ENCODE results near the gene CCR9.

Gene CCR9

DNA sequence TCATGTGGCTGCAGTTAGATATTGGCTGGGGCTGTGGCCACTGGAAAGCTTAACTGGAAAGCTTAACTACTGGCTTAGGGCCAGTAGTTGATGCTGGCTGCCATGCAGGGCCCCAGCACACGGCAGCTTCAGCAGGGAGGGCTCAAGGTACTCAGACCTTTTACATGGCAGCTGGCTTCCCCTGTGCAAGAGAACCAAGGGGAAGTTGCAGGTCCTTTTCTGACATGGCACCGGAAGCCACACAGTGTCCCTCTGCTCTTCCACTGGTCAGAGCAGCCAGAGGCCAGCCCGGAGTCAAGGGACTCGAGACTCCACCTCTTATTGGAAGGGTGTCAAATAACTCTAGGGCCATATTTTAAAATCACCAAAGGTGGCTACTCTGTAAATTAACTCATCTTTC, 24.5 kb downstream of the CCR9 start:
- DNase-seq, result no peak

DNA sequence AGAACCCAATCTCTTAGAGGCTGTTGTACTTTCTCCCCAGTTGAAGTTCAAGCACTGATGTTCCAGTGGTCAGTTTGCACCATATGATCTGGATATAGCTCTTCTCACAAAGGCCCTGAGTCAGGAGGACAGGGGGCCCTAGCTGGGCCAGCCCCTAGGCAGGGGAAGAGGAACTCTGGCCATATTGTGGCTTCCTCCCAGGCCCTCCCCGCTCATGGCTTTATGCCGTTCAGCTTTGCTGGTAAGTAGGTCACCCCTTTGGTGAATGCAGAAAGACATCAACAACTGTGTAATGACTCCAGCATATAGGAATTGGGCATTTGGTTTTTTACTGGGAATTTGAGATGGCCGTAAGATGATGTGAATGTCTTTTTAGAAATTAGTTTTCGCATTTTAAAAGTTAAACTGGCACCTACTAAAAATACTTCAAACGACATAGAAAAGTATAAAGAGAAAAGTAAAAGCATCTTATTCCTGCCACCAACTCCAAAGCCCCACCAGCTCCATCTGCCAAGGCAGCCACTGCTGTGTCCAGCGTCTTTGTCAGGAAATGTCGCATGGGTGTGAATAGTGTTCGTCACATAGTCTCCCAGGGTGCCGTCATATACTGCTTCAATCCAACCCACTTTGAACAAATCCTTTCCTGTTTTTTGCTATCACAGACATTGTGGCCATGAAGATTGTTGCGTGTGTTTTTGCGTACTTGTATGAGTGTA, 25.3 kb downstream of the CCR9 start:
- DNase-seq, result no peak

DNA sequence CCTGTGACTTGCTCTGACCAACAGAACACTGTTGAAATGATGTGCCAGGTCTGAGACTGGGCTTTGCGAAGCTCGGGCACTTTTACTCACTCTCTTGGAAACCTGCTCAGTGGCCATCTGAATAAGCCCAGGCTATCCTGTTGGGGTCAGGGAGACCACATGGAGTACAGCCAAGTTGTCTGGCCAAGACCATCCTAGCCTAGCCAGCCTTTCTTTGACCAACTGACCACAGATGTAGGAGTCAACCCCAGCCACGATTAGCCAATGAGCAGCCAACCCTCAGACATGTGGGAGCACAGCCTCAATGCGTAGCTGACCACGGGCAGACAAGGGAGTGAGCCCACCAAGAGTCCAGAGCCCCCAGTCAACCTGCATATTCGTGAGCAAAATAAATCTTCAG, 26.1 kb downstream of the CCR9 start:
- DNase-seq, result no peak

DNA sequence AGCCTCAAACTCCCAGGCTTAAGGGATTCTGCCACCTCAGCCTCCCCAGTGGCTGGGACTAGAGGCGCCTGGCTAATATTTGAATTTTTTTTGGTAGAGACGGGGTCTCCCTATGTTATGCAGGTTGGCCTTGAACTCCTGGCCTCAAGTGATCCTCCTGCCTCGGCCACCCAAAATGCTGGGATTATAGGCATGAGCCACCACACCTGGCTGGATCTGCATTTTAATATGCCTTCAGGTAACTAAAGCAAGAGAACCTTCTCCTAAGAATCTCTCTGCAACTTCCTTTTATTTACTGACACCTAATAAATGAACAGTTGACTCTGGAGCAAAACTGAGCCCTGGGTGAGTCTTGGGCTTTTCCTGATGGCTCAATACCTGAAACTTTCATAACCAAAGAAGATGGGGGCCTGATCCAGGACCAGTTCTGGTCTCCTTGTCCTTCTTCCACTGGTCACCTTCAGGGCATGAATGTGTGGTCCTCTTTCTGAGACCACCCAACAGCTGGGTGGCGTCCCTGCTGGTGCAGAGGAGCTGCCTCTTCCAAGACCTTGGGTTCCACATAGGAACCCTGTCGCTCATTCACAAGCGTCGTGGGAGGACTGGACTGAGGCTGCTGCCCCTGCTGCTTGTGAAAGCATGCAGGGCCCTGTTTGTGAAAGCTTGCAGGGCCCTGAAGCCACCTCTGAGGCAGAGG, 28.2 kb downstream of the CCR9 start:
- no peak for DNase-seq

DNA sequence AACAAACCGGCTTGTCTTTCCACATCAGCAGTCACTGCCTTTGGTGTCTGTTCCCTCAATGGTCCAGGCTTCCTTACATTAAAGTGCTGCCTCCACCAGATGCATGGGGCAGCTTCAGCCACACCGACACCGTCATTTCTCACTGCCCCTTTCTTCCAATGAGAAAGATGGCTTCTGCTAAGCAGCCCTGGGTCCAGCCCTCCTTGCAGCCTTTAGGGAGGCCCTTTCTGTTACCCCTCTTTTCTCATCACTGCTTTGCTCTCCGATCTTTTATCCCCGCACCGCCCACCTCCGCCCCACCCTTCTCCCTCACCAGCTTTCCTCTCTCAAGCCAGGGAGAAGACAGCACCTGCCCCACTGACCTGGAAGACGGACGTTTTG, 28.7 kb downstream of the CCR9 start:
- no peak for DNase-seq

DNA sequence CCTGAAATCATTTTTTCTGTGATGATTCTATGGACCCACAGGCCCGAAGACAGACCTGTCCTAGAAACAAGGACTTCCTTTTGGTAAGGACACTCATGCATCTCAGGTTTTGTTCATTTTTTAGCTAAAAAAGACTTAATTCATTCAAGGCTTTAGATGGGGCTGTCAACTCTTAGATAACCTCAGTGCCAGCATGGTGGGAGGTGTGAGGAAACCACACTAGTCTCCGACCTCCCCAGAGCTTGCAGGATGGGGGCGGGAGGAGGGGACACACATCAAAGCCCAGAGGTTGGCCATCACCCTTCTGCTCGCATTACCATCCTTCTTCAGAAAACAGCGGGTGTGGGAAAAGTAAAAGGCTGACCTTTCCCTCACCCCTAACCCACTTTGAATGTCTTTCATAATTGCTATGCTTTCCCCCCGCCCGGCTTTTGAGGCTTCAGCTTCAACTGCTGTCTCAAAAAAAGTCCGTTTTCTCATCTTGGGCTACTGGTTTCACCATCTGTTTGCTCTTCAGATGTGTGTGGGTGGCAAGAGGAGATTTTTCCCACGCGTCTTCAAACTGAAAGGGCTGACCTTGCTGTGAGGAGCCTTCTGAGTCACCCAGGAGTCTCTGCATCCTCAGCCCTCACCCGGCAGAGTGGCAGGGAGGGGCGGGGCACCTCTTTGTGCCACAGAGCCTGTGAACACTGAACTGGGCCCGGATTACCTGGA, 29.3 kb downstream of the CCR9 start:
- DNase-seq, result peak; percentile 82 to 83

DNA sequence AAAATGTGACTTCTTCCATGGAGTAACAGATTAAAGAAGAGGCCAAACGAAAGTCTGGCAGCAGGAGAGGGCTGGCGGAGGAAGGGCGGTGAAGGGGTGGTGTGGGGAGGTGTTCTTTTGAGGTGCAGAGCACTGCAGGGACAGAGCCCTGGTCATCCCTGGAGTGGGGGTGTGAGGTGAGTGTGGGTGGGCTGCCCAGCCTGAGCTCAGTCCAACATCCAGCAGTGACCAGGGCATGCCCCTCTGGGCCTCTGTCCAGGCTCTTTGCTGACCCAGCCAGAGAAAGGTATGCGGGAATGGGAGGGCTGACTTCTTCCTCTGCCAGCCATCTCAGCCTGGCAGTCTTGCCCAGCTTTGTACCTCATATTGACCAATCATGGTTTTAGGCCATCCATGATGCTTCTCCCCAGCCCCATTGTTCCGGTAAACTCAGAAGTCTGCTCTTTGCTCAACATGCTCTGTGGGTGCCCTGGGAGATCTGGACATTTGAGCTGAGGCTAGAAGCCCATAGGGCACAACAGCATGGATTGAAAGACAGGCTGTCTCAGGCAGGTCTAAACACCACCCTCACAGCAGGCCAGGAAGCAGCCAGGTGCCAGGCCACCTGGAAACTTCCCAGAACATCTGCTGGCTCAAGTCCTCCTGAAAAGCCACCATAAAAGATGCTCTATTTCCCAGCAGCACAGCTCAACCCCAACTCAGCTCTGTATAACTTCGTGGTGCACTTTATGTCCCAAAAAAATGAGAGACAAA, 31.0 kb downstream of the CCR9 start:
- no peak for DNase-seq

DNA sequence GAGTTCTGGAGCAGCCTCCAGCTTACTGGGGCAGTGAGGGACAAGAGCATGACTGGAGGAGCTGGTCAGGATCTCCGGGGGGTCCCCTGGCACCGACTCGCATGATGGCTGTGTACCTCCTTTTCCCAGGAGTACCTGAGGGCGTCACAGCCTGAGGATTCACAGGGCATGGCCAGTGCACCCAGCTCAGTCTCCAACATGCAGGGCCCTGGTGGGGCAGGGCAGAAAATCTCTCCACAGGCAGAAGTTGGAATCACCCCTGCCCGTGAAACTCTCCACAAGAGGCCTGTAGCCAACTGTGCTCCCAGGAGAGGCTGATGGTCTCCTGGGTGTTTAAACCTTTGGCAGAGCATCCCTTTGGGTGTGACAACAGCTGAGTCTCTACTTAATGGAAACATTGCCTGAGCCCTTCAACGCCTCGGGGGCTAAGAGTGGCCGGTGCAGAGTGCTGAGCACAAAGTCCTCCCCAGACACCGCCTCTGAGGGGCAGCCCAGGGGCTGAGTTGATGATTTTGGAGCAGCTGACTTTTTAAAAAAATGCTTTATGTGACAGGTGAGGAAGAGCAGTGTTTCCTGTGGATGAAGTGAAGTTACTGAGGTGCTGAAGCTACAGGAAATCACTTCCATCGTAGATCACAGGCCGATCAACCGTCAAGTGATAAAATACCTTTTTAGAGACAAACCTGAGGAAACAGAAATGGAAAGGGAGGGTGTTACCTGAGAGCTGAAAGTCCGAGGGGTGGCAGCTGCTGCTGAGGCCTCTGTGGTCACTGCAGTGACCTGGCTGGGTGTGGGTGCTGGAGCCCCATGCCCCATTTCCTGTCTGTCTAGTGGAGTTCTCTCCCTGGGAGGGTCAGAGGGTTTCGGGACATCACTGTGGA, 35.1 kb downstream of the CCR9 start:
- no peak for DNase-seq

DNA sequence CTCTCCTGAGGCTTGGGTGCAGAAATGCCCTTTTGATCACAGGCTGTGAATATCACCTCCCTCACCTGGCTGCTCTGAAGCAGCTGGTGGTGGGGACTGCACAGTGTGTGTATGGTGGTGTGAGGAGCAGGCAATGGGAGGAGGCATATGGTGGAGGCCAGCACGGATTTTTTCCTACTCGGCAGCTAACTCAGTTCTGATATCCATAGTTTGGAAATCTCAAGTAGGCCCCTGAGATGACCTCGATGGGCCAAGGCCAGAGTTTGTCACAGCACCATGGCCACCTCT, 35.6 kb downstream of the CCR9 start:
- no peak for DNase-seq

DNA sequence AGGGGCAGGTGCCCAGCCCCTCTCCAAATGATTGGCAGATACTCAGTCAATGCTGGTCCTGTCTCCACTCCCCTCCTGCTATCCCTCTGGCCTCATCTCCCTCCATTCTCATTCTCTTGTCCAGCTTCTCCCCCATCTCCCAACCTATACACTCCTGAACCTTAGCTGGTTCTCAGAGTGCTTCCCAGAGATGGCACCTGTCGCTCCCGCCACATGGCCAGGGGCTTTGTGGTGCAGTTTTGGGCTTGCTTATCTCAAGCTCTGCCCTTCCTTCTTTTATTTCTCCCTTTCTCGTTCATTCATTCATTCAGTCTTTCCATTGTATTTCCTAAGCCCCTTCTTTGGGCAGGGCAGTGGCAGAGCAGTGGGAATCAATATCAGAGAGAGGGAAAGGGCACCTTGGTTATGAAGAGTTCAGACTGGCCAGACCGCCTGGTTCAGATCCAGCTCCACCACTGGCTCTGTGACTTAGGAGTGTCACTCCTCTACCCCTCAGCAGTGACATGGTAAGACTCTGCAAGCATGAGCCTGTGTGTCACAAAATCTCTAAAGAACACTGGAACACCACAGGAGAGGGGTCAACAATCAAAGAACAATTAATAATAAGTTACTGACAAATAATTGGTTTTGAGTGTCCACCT, 36.7 kb downstream of the CCR9 start:
- no peak for DNase-seq

DNA sequence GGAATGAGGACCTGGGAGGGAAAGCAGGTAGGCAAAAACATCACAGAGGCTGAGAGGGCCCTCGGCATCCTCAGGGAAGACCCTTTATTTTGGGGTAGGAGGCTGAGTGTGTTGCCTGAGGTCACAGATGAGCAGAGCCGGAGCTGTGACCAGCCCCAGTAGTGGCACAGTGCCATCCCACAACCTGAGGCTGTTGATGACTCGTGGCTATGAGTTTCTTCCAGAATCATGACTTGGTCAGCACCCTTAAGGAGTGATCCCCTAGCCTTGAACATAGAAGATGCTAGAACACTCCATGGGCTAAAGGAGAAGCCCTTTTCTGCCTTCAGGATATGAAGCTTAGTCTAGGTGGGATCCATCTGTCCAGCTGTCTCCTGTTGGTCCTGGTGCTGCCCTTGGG, 37.4 kb downstream of the CCR9 start:
- DNase-seq, result no peak

DNA sequence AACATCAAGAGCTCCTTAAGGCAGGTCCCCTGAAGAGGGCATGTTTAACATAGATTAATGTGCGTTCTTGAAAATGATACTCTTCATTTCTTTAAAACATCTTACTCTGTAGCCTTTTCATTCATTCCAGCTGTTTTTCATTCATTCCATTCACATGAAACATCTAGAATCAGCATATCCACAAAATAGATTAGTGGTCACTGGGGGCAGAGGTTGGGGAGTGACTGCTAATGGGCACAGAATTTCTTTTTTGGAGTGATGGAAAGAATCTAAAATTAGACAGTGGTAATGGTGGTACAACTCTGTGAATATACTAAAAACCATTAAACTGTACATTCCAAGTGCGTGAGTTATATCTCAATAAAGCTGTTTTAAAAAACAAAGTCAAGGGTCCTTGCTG, 41.5 kb downstream of the CCR9 start:
- DNase-seq, result no peak

DNA sequence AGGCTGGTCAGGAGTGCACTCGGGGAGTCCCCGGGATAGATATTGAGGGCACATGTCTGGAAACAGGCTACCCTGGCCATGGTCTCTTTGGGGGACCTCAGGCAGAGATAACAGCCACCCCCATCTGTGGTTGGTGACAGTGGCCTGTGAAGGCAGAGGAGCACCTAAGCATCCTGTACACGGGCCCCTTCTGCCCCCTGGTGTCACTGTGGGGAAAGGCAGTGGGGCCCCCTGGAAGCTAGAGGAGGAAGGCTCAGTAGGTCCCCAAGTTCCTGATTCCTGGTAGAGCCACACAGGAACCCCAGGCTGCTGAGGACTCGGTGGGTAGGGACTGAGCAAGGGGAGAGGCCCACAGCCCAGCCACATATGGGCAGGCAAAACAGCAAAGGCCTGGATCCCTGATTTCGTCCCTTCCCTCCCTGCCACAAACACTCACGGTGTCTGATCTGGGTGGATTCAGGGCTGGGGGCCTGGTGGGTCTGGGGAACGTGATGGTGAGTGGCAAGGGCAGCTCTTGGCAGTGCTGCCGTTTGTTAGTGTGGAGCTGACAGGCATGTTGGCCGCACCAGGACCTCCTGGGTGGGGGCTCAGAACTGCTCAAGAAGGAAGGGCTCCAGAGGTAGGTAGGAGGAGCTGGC, 42.8 kb downstream of the CCR9 start:
- peak; percentile 53 to 72 for DNase-seq

DNA sequence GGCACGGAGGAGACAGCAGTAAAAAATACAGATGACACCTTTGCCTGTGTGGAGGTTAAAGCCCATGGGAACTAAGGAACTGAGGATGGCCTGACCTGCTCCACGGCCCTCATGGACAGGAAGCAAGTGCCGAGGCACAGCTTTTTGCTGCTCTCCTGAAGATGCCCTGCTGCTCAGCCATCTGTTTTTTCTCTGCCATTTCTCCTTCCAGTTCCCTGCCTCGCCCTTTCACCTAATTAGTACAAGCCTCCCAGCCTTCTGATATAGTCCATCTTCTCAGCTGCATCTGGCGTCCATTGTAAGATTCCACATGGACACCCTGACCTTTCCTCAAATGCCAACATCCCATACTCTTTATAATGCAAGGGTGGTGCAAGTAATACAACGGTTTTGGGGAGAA, 45.2 kb downstream of the CCR9 start:
- no peak for DNase-seq

DNA sequence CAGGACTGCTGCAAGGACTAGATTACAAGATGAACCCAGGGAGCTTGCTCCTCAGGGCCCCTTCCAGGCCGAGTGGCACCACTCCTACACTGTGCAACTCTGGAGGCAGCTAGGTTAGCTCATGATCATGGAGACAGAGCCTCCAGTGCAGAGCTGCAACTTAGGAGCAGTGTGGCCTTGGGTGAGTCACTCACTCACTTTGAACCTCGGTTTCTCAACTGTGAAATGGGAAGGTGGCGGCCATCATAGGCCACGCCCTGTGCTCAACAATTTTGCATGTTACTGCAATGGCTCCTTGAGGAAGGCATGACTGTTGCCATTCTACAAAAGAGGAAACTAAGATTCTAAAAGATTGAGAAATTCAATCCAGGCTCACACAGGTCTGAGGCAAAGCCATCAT, 45.8 kb downstream of the CCR9 start:
- no peak for DNase-seq

DNA sequence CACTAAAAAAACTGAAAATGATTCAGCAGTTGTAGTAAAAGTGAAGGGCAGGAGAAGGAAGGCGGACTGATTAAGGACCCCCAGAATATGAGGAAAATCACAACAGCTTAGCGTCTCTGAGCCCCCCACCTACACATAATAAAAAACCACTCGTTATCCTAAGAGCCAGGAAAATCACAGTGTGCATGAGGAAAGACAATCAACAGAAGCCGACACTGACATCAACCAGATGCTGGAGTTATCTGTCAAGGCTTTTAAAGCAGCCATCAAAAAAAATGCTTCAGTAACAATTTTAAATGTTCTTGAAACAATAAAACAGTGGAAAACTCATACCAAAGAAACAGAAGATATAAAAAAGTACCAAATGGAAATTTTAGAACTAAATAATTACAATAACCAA, 47.2 kb downstream of the CCR9 start:
- DNase-seq, result no peak

DNA sequence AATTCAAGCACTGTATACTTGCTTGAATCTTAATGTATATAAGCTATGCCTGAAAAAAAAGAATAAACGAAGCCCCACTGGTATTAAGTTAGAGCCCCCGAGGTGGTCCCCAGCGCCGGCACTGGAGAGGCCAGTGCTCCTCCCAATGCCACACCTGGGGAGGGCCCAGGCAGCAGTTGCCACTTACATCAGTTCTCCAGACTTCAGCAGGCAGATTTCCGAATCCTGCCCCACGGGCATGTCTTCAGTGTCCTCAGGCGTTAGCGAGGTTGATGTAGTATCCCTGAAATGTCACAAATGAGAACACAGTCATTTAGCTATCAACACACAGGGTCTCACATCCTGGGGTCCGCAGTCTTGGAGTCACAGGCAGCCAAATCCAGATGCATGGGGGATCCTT, 49.9 kb downstream of the CCR9 start:
- no peak for DNase-seq

DNA sequence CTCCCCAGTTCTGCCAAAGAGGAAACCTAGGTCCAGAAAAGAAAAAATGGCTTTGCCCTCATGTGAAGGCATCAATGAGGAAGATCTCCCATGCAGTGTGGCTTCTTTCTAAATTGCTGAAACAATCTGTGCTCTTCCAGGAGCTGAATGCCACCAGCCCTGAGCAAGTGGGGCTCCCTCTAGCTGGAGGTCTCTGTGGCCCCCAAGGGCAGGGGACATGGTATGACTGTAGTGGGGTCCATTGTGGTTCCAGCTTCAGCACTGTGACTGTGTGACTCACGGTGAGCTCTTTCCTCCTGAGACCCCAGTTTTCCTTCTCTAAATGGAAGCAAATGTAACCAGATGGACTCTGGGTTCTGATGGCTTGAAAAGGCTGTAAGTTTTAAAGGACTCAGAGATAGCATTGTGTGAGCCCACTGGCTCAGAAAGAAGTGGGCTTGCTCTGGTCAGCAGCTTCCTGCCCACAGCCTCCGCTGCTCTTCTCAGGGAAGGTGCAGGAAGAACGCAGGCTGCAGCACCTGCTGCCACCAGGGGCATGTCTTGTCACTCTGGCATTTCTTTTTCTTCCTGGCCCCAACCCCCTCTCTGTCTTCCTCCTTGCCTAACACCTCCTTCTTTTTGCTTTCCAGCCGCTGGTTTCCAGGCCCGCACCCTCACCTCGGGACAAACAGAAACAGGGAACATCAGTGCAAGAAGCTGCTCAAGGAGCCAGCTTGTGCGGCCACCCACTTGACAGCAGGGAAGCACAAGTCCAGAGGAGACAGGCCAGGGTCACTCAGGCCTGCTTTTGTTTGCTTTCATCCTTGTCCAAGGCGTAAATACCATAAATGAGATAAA, 51.1 kb downstream of the CCR9 start:
- no peak for DNase-seq

DNA sequence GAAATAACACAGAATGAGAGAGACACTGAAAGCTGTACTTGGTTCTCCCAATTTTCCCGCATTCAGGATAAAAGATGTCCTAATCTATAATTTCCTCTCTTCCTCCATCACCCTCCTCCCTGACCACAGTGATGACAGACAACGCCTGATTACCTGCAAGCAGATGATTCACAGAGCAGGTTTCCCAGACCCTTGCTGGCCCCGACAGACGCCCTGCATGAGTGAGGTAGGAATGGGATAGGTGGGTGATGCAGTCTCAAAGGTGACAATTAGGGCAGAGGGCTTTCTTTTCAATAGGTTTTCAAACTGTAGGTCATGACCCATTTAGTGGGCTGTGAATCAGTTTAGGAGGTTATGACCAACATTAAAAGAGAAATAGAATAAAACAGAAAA, 51.7 kb downstream of the CCR9 start:
- no peak for DNase-seq

DNA sequence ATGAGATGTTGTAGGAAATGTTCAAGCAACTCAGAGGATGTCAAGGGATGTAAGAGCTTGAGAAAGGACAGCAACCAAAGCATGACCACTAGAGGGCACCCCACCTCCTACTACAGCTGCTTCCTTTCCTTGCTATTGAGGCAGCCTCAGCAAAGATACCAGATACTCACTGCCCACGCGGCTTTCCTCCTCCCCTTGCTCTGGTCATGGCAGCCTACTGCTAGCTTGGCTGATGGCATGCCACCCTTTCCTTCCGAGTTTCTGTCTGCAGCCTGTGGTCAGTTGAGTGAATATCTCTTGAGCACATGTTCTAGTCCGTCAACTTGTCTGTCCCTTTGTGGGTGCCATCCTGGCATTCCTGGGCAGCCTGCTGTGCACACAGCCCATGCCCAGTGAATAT, 52.5 kb downstream of the CCR9 start:
- peak; percentile 86 to 90 for DNase-seq

DNA sequence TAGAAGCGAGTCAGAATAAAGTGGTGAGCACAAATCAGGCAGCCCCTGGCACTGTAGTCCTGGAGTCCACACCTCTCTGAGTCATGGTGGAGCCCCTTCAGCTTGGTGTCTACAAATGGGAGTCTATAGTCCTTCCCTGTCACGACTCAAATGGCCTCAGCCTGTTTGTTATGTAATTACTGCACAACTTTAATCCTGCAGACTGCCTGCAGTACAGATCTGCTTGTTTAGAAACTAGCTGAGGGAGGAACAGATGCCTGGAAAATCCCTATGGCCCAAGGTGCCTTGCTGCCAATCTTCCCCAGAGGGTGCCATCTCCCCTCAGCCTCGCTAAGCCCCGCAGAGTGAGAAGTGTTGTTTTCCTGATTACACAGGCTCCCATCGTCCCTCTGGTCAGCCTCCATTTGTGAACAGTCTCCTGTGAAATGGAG, 53.0 kb downstream of the CCR9 start:
- no peak for DNase-seq
